VCaP (cell line): Measurements from ENCODE around the gene SMARCA2.
A peak's percentile ranks its signal among the peaks of the same experiment; 100 is the strongest.

ENCODE experiments used
- H3K27ac ChIP-seq: fragments of 450-650 bp; 2 replicates; pipeline ENCODE4 v1.5.1; 2017
- TF ChIP-seq, protein P1 (sequence below): fragments of 450-650 bp; conservative IDR thresholded peaks from 2 replicates; pipeline ENCODE4 v1.5.1; 2017; ENCODE audit warnings: mild to moderate bottlenecking, moderate library complexity

The SMARCA2 gene

DNA sequence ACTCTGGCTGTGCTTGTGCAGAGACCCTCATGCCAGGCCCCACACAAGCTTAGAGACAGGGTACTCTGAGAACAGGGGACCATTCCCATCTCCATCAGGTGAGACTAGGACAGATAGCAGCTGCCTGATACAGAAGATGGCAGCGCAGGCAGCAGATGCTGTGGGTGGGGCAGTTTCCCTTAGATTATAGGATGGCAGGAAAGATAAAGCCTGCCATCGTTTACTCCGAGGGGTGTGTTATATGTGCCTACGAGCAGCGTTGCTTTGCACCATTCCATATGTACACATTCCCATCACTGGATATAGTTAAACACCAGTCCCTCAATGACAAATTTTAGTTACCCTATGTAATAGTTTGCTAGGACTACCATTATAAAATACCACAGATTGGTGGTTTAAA is 135.2 kb downstream of the SMARCA2 start:
- TF ChIP-seq, protein P1, sequence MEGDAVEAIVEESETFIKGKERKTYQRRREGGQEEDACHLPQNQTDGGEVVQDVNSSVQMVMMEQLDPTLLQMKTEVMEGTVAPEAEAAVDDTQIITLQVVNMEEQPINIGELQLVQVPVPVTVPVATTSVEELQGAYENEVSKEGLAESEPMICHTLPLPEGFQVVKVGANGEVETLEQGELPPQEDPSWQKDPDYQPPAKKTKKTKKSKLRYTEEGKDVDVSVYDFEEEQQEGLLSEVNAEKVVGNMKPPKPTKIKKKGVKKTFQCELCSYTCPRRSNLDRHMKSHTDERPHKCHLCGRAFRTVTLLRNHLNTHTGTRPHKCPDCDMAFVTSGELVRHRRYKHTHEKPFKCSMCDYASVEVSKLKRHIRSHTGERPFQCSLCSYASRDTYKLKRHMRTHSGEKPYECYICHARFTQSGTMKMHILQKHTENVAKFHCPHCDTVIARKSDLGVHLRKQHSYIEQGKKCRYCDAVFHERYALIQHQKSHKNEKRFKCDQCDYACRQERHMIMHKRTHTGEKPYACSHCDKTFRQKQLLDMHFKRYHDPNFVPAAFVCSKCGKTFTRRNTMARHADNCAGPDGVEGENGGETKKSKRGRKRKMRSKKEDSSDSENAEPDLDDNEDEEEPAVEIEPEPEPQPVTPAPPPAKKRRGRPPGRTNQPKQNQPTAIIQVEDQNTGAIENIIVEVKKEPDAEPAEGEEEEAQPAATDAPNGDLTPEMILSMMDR, result no peak
- no peak overlapping the region for H3K27ac ChIP-seq

DNA sequence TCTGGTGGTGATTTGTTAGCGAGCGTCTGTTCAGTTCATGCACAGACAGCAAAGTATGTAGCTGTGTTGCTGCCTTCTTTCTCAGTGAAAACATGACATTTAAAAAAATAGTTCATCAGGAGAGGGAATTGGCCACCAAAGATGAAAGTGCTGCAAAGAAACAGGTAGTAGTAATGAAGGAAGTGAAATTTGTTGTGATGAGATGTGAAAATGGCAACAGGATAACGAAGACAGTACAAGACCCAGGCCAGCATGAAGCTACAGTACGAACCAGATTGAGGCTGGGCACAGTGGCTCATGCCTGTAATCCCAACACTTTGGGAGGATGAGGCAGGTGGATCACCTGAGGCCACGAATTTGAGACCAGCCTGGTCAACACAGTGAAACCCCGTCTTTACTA is 136.0 kb downstream of the SMARCA2 start:
- H3K27ac ChIP-seq, result no peak overlapping the region
- TF ChIP-seq, protein P1, result no peak

DNA sequence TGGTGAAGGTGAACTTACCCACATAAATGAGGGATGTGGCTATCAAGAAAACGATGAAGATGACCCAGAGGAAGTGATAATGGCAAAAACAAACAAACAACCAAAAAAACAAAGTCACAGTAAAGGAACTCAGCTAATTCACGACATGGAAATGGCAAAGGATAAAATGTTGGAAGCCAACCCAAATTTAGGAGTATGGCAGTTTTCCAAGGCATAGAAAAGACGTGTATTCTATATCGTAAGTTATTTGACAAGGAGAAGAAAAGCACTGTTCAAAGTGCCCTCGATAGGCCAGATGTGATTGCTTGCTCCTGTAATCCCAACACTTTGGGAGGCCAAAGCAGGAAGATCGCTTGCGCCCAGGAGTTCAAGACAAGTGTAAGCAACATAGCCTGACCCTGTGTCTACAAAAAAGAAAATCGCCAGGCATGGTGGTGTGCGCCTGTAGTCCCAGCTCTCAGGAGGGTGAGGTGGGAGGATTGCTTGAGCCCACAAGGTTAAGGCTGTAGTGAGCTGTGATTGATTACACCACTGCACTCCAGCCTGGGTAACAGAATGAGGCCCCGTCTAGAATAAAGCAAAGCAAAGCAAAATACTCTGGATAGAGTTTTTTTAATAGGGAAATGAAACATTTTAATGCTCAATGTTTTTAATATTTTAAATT is 138.0 kb downstream of the SMARCA2 start:
- H3K27ac ChIP-seq, result no peak overlapping the region
- TF ChIP-seq, protein P1, result no peak

DNA sequence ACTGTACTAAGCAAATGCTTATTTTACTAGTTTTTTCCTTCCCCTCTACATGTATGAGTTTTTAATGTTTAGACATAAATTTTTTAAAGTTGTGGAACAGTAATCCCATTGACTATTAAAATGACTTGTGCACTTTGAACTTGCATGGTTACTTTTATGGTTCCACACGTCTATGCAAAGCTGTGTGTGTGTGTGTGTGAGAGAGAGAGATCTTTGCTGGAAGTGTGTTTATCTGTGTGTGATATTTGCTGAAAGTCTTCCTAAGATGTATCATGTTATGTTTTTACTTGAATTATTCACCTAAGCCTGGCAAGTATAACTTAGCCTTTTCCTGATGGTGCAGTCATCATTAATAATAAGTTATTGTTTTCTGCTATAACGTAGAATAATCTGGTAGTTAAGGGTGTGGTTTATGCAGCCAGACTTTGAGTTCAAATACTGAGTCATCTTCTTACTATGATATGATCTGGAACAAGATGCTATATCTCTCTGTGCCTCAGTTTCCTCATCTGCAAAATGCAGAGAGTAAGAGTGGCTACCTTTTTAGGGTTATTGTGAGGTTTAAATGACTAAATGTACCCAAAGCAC is 138.6 kb downstream of the SMARCA2 start:
- no peak overlapping the region for H3K27ac ChIP-seq
- TF ChIP-seq, protein P1, result no peak

DNA sequence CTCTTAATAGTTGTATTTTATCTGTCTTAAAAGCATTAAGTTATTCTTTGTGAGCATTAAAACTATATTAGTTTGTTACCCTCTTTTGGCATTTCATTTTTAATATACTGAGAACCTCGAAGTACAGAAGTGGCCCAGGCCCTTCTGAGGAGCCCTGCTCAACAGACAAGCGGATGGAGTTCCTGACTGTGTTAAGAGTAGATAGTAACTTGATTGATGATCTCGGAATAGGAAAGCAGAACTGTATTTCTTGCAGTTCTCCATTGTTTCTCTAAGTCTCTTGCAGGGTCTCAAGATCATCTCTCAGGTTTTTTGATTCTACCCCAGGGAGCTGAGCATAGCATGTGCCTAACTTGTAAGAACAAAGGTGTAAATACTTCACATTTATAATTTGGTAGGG is 139.6 kb downstream of the SMARCA2 start:
- no peak overlapping the region for H3K27ac ChIP-seq
- TF ChIP-seq, protein P1, result no peak

DNA sequence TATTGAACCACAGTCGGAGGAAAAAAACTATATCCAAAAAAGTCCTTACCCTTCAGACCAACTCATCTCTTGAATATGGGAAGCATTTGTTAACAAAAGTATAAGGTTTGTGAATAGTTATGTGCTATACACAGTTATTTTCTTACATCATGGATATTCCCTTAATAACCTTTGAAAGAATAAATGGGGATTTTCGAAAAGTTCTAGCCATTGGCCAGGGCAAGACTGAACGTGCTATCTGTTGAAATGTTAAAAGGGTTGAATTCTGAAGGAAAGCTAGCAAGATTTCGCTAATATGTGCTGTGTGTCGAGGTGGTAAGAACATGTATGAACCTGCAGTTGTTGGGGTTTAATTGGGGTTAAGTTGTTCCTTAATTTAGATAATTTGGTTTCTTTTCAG is 140.8 kb downstream of the SMARCA2 start:
- H3K27ac ChIP-seq, result no peak overlapping the region
- TF ChIP-seq, protein P1, result no peak

DNA sequence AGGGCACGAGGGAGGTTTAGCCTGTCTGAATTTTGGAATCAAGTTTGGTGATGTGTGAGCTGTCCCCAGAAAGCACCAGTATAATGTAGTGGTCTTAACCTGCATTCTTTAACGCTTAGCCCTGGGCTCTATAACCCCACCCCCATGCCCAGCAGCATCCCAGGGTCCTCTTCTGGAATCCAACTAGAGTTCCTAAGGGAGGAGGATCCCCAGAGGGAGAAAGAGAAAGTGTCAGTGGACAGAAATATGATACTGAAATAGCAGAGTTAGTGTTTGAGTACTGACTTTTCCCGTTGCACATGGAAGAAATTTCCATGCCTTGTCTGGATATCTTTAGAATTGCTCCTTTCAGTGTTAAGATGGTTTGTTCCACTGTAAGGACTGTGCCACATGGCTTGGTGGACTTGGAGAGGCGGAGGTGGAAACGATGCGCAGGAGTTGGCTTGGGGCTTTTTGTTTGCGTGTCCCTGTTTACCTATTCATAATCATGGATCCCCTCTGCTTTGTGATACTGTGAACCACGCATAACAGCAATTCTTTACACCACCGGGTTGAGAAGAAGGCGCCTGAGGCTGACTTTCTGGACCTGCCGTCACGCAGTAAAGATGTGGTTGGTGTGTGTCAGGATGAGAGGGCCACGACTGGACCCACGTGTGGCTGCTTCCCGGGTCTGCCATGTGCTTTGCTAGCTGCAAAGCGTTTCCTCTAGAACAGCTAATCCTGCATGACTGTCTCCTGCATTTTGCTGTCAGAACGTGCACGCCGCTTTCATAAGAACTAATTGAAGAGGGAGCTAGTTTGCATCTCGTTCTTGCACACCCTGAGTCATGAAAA is 142.3 kb downstream of the SMARCA2 start:
- TF ChIP-seq, protein P1, result no peak
- H3K27ac ChIP-seq, result peak overlapping the region; percentile 86
